GM18511 (cell line): ENCODE measurements around the gene TAL1.
A peak's percentile ranks its signal among the peaks of the same experiment; 100 is the strongest.
"Not testable (repeated sequence)": the region's sequence is repeated elsewhere in the genome, so short reads cannot be mapped to it uniquely, and the experiment has no call there.

Experiments
- ATAC-seq: cut with Tn5 transposase; IDR thresholded peaks from one replicate; pipeline ENCODE4 v1.9.1; 2021; ENCODE audit warnings: mild to moderate bottlenecking, moderate library complexity; ENCODE audit not compliant: unreplicated experiment

TAL1 gene

GRCh38 chr1:47213230-47213963 lies 18.6 kb downstream of the TAL1 start:
- ATAC-seq: no peak

- no peak for ATAC-seq
Measured at GRCh38 chr1:47212636-47213229, 19.3 kb downstream of the TAL1 start.

GRCh38 chr1:47211796-47212269 lies 20.2 kb downstream of the TAL1 start:
- no peak for ATAC-seq

GRCh38 chr1:47210666-47211065 lies 21.4 kb downstream of the TAL1 start:
- ATAC-seq: no peak

GRCh38 chr1:47209725-47210325 lies 22.2 kb downstream of the TAL1 start:
- ATAC-seq: no peak

GRCh38 chr1:47209091-47209490 lies 22.9 kb downstream of the TAL1 start:
- ATAC-seq: no peak

- no peak for ATAC-seq
Measured at GRCh38 chr1:47208374-47208850, 23.6 kb downstream of the TAL1 start.

- no peak for ATAC-seq
Measured at GRCh38 chr1:47207803-47208373, 24.1 kb downstream of the TAL1 start.

GRCh38 chr1:47205918-47206317 lies 26.1 kb downstream of the TAL1 start:
- ATAC-seq: no peak

- not testable (repeated sequence) for ATAC-seq
Measured at GRCh38 chr1:47203504-47203903, 28.5 kb downstream of the TAL1 start.

- no peak for ATAC-seq
Measured at GRCh38 chr1:47201179-47201578, 30.8 kb downstream of the TAL1 start.

- ATAC-seq: no peak
Measured at GRCh38 chr1:47198214-47198613, 33.8 kb downstream of the TAL1 start.

GRCh38 chr1:47196622-47197021 lies 35.4 kb downstream of the TAL1 start:
- no peak for ATAC-seq

- not testable (repeated sequence) for ATAC-seq
Measured at GRCh38 chr1:47195981-47196380, 36.0 kb downstream of the TAL1 start.

- ATAC-seq: no peak
Measured at GRCh38 chr1:47194311-47194710, 37.7 kb downstream of the TAL1 start.

GRCh38 chr1:47193496-47193895 lies 38.5 kb downstream of the TAL1 start:
- not testable (repeated sequence) for ATAC-seq

GRCh38 chr1:47192458-47193384 lies 39.3 kb downstream of the TAL1 start:
- peak; percentile 84 for ATAC-seq

- no peak for ATAC-seq
Measured at GRCh38 chr1:47191940-47192457, 40.0 kb downstream of the TAL1 start.

- no peak for ATAC-seq
Measured at GRCh38 chr1:47190857-47191256, 41.2 kb downstream of the TAL1 start.

GRCh38 chr1:47190509-47190855 lies 41.5 kb downstream of the TAL1 start:
- no peak for ATAC-seq
